Liver (tissue), 9 donors: Measurements from ENCODE around the gene PAPPA. TPM values are rescaled to one million over a fixed set of nuclear protein-coding genes. Genes with fewer than 3 reads are reported as not detected.

Experiments used
- DNase-seq: peaks from one replicate; pipeline ENCODE4 v3.0.0-alpha.2; 2017; ENCODE audit warnings: low spot score
- H3K27ac ChIP-seq, 2 donors: one replicate each; pipeline ENCODE4 v1.7.0; 2013; ENCODE audit warnings: inconsistent platforms in 2 of 2, low read length in 2 of 2, control low read depth in 1 of 2, low read depth in 1 of 2, mild to moderate bottlenecking in 1 of 2
- H3K27me3 ChIP-seq, 4 donors: one replicate each; pipeline versions ENCODE4 v1.6.1 to v1.7.0; 2013; ENCODE audit warnings: low read length in 3 of 4, inconsistent platforms in 1 of 4, mild to moderate bottlenecking in 1 of 4, moderate library complexity in 1 of 4; ENCODE audit not compliant: control insufficient read depth in 4 of 4, insufficient read depth in 4 of 4
- H3K36me3 ChIP-seq, 4 donors: one replicate each; pipeline versions ENCODE4 v1.6.1 to v1.7.0; 2013; ENCODE audit warnings: low read length in 3 of 4, mild to moderate bottlenecking in 3 of 4, low read depth in 1 of 4, moderate library complexity in 1 of 4; ENCODE audit not compliant: control insufficient read depth in 4 of 4, insufficient read depth in 3 of 4
- H3K4me1 ChIP-seq, 4 donors: one replicate each; pipeline versions ENCODE4 v1.6.1 to v1.7.0; 2013; ENCODE audit warnings: low read length in 3 of 4, mild to moderate bottlenecking in 3 of 4, moderate library complexity in 1 of 4; ENCODE audit not compliant: control insufficient read depth in 4 of 4, insufficient read depth in 4 of 4
- H3K4me3 ChIP-seq, 3 donors: one replicate each; pipeline versions ENCODE4 v1.6.1 to v1.7.0; 2013; ENCODE audit warnings: low read length in 3 of 3, control low read depth in 1 of 3, low read depth in 1 of 3, mild to moderate bottlenecking in 1 of 3
- H3K9ac ChIP-seq, 2 donors: one replicate each; pipeline ENCODE4 v1.7.0; 2013; ENCODE audit warnings: low read length in 2 of 2, mild to moderate bottlenecking in 2 of 2, moderate library complexity in 2 of 2, control low read depth in 1 of 2, low read depth in 1 of 2
- H3K9me3 ChIP-seq, 4 donors: one replicate each; pipeline versions ENCODE4 v1.6.1 to v1.7.0; 2013; ENCODE audit warnings: low read length in 3 of 4; ENCODE audit not compliant: control insufficient read depth in 4 of 4
- EGR1 ChIP-seq, 2 donors: IDR thresholded peaks; 2 replicates each; pipeline ENCODE4 v1.6.1; 2016 to 2018; ENCODE audit warnings: antibody characterized with exemption in 2 of 2, low read depth in 2 of 2
- FOXA1 ChIP-seq: IDR thresholded peaks from 2 replicates; pipeline ENCODE4 v1.6.1; 2016; ENCODE audit warnings: antibody characterized with exemption
- FOXA2 ChIP-seq: IDR thresholded peaks from 2 replicates; pipeline ENCODE4 v1.6.1; 2016; ENCODE audit warnings: antibody characterized with exemption
- GABPA ChIP-seq, 2 donors: IDR thresholded peaks in 1 of 2; conservative IDR thresholded peaks in 1 of 2; 2 replicates each; pipeline ENCODE4 v1.6.1; 2016; ENCODE audit warnings: antibody characterized with exemption in 2 of 2, mild to moderate bottlenecking in 1 of 2, moderate library complexity in 1 of 2
- HNF4A ChIP-seq, 2 donors: conservative IDR thresholded peaks; 2 replicates each; pipeline ENCODE4 v1.6.1; 2016; ENCODE audit warnings: antibody characterized with exemption in 2 of 2, mild to moderate bottlenecking in 2 of 2
- HNF4G ChIP-seq: IDR thresholded peaks from 2 replicates; pipeline ENCODE4 v1.6.1; 2016; ENCODE audit warnings: antibody characterized with exemption
- JUND ChIP-seq, 2 donors: IDR thresholded peaks; 2 replicates each; pipeline ENCODE4 v1.6.1; 2016; ENCODE audit warnings: antibody characterized with exemption in 2 of 2
- NR2F2 ChIP-seq: IDR thresholded peaks from 2 replicates; pipeline ENCODE4 v1.6.1; 2016; ENCODE audit warnings: antibody characterized with exemption
- RAD21 ChIP-seq, 2 donors: IDR thresholded peaks; 2 replicates each; pipeline ENCODE4 v1.6.1; 2016; ENCODE audit warnings: antibody characterized with exemption in 2 of 2, mild to moderate bottlenecking in 2 of 2
- RXRA ChIP-seq, 2 donors: IDR thresholded peaks; 2 replicates each; pipeline ENCODE4 v1.6.1; 2017 to 2018; ENCODE audit warnings: antibody characterized with exemption in 2 of 2, mild to moderate bottlenecking in 1 of 2
- SP1 ChIP-seq: IDR thresholded peaks from 2 replicates; pipeline ENCODE4 v1.6.1; 2018; ENCODE audit warnings: antibody characterized with exemption, mild to moderate bottlenecking
- TAF1 ChIP-seq: conservative IDR thresholded peaks from 2 replicates; pipeline ENCODE4 v1.6.1; 2016; ENCODE audit warnings: antibody characterized with exemption, mild to moderate bottlenecking
- YY1 ChIP-seq: IDR thresholded peaks from 2 replicates; pipeline ENCODE4 v1.6.1; 2016; ENCODE audit warnings: antibody characterized with exemption, mild to moderate bottlenecking
- WGBS: extraction: QIAGEN DNeasy Blood & Tissue Kit; methylation state at CpG from one replicate; pipeline ENCODE4 v1.1.7; 2013; 5-methylcytosine and 5-hydroxymethylcytosine counted together
- polyA plus RNA-seq, 2 donors: library from polyadenylated mRNA; stranded (reverse) in 1 of 2; unstranded in 1 of 2; fragments of 200-250 nt in 1 of 2; fragments of >200 nt in 1 of 2; fragmentation: Nextera tagmentation in 1 of 2; extraction: Ambion mirVana in 1 of 2; gene quantifications; one replicate each; pipeline versions ENCODE4 v1.2.1 to v1.2.3, GENCODE V29; 2013 to 2015
- total RNA-seq, 2 donors: library from RNA; depleted of rRNA; stranded (reverse); fragments of >200 nt; gene quantifications; one replicate each; pipeline ENCODE4 v1.2.3, GENCODE V29; 2014
- TF ChIP-seq, protein P1 (sequence below): IDR thresholded peaks from 2 replicates; pipeline ENCODE4 v1.6.1; 2016; ENCODE audit warnings: antibody characterized with exemption
- TF ChIP-seq, protein P2 (sequence below): IDR thresholded peaks from 2 replicates; pipeline ENCODE4 v1.6.1; 2016; ENCODE audit warnings: antibody characterized with exemption, mild to moderate bottlenecking
- TF ChIP-seq, protein P3 (sequence below): IDR thresholded peaks from 2 replicates; pipeline ENCODE4 v1.6.1; 2016; ENCODE audit warnings: antibody characterized with exemption
- TF ChIP-seq, protein P4 (sequence below): IDR thresholded peaks from 2 replicates; pipeline ENCODE4 v1.6.1; 2016; ENCODE audit warnings: antibody characterized with exemption
- TF ChIP-seq, protein P5 (sequence below): fragments of 150-350 bp; IDR thresholded peaks from 2 replicates; pipeline ENCODE4 v1.5.1; 2017; ENCODE audit warnings: improper control_type of control experiment, low read depth, low read length; ENCODE audit not compliant: missing input control
- donor health status: healthy.
- donor health status: healthy.
- donor health status: healthy.
- donor health status: healthy.
- donor health status: healthy.

The PAPPA gene
- total and polyA plus RNA-seq, 4 donors = 0.03 to 0.33 (median 0.20) TPM

DNA sequence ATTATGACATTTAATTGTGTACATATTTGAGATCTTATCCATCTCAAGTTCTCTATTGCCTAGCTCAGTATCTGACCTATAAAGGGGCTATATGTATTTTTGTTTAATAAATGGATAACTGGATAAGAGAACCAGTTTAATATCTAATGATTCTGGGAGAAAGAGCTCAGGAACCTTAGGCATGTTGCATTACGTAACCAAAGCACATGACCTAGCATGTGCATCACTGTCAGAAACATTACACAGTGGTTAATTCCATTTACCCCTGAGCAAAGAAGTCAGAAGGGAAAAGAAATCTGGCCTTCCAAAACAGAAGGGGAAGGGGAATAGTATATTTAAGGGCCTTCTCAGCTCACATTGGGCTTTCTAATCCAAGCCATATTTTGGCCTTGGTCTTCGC lies 12.3 kb downstream of the PAPPA start:
- H3K9ac ChIP-seq = no peak overlapping the region
- H3K27me3 ChIP-seq = no peaks in the 10 kb centered on the region
- TF ChIP-seq, protein P1, sequence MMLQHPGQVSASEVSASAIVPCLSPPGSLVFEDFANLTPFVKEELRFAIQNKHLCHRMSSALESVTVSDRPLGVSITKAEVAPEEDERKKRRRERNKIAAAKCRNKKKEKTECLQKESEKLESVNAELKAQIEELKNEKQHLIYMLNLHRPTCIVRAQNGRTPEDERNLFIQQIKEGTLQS = no peak
- TF ChIP-seq JUND (IDR thresholded peaks at IDR 0.05) (no peak), FOXA1 (no peak), TAF1 (no peak)
- TF ChIP-seq, protein P2, sequence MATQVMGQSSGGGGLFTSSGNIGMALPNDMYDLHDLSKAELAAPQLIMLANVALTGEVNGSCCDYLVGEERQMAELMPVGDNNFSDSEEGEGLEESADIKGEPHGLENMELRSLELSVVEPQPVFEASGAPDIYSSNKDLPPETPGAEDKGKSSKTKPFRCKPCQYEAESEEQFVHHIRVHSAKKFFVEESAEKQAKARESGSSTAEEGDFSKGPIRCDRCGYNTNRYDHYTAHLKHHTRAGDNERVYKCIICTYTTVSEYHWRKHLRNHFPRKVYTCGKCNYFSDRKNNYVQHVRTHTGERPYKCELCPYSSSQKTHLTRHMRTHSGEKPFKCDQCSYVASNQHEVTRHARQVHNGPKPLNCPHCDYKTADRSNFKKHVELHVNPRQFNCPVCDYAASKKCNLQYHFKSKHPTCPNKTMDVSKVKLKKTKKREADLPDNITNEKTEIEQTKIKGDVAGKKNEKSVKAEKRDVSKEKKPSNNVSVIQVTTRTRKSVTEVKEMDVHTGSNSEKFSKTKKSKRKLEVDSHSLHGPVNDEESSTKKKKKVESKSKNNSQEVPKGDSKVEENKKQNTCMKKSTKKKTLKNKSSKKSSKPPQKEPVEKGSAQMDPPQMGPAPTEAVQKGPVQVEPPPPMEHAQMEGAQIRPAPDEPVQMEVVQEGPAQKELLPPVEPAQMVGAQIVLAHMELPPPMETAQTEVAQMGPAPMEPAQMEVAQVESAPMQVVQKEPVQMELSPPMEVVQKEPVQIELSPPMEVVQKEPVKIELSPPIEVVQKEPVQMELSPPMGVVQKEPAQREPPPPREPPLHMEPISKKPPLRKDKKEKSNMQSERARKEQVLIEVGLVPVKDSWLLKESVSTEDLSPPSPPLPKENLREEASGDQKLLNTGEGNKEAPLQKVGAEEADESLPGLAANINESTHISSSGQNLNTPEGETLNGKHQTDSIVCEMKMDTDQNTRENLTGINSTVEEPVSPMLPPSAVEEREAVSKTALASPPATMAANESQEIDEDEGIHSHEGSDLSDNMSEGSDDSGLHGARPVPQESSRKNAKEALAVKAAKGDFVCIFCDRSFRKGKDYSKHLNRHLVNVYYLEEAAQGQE = no peak
- H3K9me3 ChIP-seq = no peaks in the 10 kb centered on the region
- H3K27ac ChIP-seq = no peak overlapping the region
- no peaks in the 10 kb centered on the region for H3K36me3 ChIP-seq
- H3K4me1 ChIP-seq = no peaks in the 10 kb centered on the region
- no peak overlapping the region for H3K4me3 ChIP-seq
- DNase-seq = no peak
- WGBS = 88% methylated on average over 2 of the region's 2 CpGs

DNA sequence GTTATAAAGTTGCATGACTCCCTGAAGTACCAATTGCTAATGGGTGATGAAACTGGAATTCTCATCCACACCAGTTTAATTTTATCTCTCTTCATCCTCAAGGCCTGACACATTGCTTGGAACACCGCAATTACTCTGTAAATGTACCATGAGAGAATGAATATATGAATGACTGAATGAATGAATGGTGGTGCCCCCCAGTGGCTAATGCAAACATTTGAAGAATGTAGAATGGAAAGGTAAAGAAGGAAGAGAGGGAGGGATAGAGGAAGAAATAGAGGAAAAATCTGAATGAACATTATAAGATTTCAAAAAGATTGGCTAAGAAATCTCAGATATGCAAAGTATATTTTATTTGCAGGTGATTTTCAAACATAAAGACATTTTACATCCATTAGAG lies 13.1 kb downstream of the PAPPA start:
- no peak for DNase-seq
- WGBS = 95% methylated on average over 1 of the region's 1 CpG
- no peak overlapping the region for H3K9ac ChIP-seq
- TF ChIP-seq TAF1 (no peak), SP1 (no peak), EGR1 (IDR thresholded peaks at IDR 0.05; ENCODE audit: low read depth in 2 of 2) (no peak), YY1 (no peak), HNF4A (conservative IDR thresholded peaks at IDR 0.05) (no peak), RXRA (IDR thresholded peaks at IDR 0.05) (no peak), FOXA1 (no peak), FOXA2 (no peak), HNF4G (no peak), GABPA (IDR thresholded peaks at IDR 0.05 in 1 of 2, conservative IDR thresholded peaks at IDR 0.05 in 1 of 2) (no peak), JUND (IDR thresholded peaks at IDR 0.05) (no peak), RAD21 (IDR thresholded peaks at IDR 0.05) (no peak), NR2F2 (no peak)
- TF ChIP-seq, protein P3, sequence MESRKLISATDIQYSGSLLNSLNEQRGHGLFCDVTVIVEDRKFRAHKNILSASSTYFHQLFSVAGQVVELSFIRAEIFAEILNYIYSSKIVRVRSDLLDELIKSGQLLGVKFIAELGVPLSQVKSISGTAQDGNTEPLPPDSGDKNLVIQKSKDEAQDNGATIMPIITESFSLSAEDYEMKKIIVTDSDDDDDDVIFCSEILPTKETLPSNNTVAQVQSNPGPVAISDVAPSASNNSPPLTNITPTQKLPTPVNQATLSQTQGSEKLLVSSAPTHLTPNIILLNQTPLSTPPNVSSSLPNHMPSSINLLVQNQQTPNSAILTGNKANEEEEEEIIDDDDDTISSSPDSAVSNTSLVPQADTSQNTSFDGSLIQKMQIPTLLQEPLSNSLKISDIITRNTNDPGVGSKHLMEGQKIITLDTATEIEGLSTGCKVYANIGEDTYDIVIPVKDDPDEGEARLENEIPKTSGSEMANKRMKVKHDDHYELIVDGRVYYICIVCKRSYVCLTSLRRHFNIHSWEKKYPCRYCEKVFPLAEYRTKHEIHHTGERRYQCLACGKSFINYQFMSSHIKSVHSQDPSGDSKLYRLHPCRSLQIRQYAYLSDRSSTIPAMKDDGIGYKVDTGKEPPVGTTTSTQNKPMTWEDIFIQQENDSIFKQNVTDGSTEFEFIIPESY = no peak
- TF ChIP-seq, protein P1 = no peak
- TF ChIP-seq, protein P2 = no peak
- TF ChIP-seq, protein P4, sequence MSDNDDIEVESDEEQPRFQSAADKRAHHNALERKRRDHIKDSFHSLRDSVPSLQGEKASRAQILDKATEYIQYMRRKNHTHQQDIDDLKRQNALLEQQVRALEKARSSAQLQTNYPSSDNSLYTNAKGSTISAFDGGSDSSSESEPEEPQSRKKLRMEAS = no peak
- TF ChIP-seq, protein P5, sequence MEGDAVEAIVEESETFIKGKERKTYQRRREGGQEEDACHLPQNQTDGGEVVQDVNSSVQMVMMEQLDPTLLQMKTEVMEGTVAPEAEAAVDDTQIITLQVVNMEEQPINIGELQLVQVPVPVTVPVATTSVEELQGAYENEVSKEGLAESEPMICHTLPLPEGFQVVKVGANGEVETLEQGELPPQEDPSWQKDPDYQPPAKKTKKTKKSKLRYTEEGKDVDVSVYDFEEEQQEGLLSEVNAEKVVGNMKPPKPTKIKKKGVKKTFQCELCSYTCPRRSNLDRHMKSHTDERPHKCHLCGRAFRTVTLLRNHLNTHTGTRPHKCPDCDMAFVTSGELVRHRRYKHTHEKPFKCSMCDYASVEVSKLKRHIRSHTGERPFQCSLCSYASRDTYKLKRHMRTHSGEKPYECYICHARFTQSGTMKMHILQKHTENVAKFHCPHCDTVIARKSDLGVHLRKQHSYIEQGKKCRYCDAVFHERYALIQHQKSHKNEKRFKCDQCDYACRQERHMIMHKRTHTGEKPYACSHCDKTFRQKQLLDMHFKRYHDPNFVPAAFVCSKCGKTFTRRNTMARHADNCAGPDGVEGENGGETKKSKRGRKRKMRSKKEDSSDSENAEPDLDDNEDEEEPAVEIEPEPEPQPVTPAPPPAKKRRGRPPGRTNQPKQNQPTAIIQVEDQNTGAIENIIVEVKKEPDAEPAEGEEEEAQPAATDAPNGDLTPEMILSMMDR = no peak
- no peak overlapping the region for H3K4me3 ChIP-seq
- no peaks in the 10 kb centered on the region for H3K9me3 ChIP-seq
- H3K27ac ChIP-seq = no peak overlapping the region
- H3K27me3 ChIP-seq = no peaks in the 10 kb centered on the region
- no peaks in the 10 kb centered on the region for H3K36me3 ChIP-seq
- no peaks in the 10 kb centered on the region for H3K4me1 ChIP-seq
